ENCODE measurements around the gene C19orf53.
"Not testable (repeated sequence)": the region's sequence is repeated elsewhere in the genome, so short reads cannot be mapped to it uniquely, and the experiment has no call there.

C19orf53 gene

DNA sequence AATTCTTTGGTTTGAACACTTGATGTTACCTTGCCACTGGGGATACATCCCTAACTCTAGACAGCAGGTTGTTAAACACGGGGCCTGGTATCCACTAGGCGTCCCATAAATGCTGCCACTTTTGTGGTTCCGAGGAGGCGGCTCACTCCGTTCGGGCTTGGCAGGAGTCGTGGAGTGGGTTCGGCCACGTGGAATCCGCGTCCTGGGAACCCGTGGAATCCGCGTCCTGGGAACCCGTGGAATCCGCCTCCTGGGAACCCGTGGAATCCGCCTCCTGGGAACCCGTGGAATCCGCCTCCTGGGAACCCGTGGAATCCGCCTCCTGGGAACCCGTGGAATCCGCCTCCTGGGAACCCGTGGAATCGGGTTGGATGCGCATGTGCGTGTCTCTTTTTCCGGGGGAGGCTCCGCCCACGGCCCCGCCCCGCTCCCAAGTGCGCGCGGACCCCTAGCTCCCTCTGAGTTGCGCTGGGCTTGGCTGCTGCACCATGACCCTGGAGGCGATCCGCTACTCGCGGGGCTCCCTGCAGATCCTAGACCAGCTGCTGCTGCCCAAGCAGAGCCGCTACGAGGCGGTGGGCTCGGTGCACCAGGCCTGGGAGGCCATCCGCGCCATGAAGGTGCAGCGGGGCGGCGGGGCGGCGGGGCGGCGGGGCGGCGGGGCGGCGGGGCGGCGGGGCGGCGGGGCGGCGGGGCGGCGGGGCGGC is 10.0 kb upstream of the C19orf53 start, which contains the start of gene MRI1:
Gene MRI1, plus strand, starts transcription at position 422 of the 707 bp plus-strand sequence. Its CDS starts 67 bp downstream, at position 489.
- no peak for DNase-seq

DNA sequence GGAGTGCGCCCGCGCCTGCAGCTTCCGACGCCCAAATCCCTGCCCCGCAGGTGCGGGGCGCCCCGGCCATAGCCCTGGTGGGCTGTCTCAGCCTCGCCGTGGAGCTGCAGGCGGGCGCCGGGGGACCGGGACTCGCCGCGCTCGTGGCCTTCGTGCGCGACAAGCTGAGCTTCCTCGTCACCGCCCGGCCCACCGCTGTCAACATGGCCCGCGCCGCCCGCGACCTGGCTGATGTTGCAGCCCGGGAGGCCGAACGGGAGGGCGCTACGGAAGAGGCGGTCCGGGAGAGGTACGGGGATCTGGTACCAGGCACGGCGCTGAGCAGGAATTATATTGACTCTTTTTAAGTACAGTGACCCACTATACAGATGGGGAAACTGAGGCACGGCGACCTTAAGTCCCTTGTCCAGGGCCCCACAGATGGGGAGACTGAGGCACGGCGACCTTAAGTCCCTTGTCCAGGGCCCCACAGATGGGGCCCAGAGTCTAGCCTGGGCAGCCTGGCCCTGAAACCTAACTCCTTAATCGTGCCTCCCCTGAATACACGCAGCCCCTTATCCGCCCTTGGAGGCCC is 9.3 kb upstream of the C19orf53 start:
- no peak for DNase-seq

- DNase-seq, result no peak
Measured at GRCh38 chr19:13765395-13766094, 8.7 kb upstream of the C19orf53 start.

- no peak for DNase-seq
Measured at GRCh38 chr19:13766095-13766481, 8.2 kb upstream of the C19orf53 start.

DNA sequence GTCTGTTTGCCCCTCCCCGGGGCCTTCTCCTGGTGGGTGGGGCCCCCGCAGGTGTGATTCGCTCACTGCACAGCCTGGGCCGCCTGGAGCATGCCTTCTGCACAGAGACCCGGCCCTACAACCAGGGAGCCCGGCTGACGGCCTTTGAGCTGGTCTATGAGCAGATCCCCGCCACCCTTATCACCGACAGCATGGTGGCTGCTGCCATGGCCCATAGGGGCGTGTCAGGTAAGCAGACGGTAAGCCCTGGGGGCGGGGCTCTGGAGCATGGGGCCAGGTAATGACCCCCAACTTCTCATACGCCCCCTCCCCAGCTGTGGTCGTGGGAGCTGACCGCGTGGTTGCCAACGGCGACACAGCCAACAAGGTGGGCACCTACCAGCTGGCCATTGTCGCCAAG is 5.7 kb upstream of the C19orf53 start:
- DNase-seq, result no peak

GRCh38 chr19:13770013-13770635 is 4.1 kb upstream of the C19orf53 start:
- DNase-seq, result no peak

- DNase-seq, result no peak
Measured at GRCh38 chr19:13778398-13778797, 4.1 kb downstream of the C19orf53 start.

DNA sequence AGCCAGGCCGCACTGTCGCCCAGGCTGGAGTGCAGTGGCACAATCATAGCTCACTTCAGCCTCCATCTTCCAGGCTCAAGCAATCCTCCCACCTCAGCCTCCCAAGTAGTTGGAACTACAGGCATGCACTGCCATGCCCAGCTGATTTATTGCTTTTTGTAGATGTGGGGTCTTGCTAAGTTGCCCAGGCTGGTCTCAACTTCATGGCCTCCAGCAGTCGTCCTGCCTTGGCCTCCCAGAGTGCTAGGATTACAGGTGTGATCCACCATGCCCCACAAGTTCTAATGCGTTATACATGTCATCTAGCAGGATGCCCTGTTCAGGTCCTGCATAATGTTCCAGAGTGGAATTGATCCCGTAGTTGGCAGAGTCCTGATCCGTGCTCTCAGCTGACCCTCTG is 4.6 kb downstream of the C19orf53 start:
- DNase-seq, result no peak

GRCh38 chr19:13779794-13780193 is 5.5 kb downstream of the C19orf53 start:
- DNase-seq, result not testable (repeated sequence)

- DNase-seq, result peak; percentile 79
Measured at GRCh38 chr19:13781547-13781946, 7.3 kb downstream of the C19orf53 start.

- DNase-seq, result no peak
Measured at GRCh38 chr19:13782537-13782936, 8.3 kb downstream of the C19orf53 start.

DNA sequence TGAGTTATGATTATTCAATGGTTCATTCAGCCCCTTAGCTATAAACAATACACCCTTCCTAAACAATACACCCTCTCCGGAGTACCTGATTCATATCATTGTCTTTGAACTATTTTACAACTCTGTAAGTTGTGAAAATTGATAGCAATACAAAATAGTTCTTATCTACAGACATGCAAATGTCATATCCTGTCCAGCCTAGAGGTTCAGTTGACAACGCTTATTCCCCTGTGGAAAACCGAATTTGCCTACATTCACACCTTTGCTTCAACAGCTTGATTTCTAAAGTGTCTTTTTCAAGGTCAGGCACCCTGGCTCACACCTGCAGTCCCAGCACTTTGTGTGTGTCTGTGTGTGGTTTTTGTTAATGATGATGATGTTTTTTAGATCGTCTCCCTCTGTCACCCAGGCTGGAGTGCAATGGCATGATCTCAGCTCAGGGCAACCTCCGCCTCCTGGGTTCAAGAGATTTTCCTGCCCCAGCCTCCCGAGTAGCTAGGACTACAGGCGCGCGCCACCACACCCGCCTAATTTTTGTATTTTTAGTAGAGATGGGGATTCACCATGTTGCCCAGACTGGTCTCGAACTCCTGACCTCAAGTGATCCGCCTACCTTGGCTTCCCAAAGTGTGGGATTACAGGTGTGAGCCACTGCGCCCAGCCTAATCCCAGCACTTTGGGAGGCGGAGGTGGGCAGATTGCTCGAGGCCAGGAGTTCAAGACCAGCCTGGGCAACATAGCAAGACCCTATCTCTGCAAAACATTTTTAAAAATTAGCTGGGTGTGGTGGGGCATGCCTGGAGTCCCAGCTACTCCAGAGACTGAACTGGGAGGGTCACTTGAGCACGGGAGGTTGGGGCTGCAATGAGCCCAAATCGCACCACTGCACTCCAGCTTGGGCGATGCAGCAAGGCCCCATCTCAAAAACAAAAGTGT is 9.6 kb downstream of the C19orf53 start:
- DNase-seq, result no peak

- DNase-seq, result peak; percentile 71
Measured at GRCh38 chr19:13784731-13785452, 10.6 kb downstream of the C19orf53 start.

DNA sequence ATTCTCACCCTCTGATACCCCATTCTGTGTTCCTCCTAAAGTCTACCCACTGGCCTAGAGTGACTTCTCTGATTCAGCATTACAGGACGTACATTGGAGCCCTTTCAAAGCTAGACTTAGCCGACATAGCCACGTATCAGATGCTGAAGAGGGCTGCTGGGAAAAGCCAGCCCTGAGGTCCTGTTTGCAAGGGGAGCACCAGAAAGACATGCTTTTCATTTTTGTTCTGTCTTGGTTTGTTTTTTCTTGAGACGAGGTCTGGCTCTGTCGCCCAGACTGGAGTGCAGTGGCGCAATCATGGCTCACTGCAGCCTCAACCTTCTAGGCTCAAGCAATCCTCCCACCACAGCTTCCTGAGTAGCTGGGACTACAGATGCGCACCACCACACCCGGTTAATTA is 14.7 kb downstream of the C19orf53 start:
- no peak for DNase-seq

- no peak for DNase-seq
Measured at GRCh38 chr19:13790354-13790753, 16.1 kb downstream of the C19orf53 start.

- DNase-seq, result not testable (repeated sequence)
Measured at GRCh38 chr19:13793317-13793716, 19.1 kb downstream of the C19orf53 start.

DNA sequence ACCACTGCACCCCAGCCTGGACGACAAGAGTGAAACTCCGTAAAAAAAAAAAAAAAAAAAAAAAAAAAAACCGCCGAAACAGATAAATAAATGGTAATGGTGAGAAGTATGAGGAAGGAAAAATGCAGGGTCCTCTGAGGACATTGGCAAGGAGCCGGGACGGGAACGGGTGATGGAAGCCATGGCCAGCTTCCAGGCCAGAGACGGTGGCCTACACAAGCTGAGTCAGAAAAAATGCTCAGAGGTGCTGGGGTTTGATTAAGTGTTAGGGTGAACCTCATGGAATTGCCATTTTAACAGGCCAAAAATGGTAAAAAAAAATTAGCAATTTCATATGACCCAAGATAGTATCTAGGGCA is 20.1 kb downstream of the C19orf53 start:
- peak; percentile 26 for DNase-seq

DNA sequence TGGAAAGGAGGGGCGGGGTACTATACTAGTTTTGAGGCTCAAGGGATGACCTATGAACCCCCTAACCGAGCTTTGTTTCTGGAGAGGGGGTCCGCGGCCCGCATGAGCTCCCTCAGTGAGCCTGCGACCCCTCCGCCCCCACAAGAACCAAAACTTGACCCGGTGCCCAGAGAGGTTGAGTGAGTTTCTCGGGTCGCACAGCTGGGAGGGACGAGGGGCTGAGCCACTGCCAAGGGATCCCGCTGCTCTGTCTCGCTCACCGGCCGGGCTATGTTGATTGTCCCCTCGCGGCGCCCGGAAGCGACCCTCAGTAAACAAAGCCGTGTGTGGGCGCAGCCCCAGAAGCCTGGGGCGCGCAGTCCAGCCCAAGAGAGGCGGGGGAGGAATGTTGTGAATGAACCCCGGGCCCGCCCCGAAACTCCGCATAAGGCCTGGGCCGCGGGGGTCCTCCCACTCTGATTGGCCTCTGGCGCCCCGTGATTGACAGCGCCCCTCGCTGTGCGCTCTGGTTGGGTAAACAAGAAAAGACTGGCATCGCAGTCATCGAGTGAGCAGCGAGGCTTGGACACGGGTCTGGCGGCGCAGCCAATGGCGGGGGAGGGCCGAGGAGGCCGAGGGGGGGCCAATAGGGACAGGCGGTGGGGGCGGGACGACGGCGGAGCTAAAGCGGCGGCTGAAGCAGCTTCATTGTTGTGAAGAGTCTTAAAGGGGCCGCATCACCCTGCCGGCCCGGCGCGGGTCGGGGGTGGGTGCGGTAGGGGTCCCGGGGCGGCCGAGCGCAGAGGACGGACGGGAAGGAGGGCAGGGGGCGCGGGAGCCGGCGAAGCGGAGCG is 20.7 kb downstream of the C19orf53 start, which contains the start of gene ZSWIM4:
Gene ZSWIM4, plus strand, starts transcription at position 687 of the 833 bp plus-strand sequence. CDS start 206 bp downstream, outside the sequence.
- peak; percentile 99 for DNase-seq

- DNase-seq, result no peak
Measured at GRCh38 chr19:13795595-13796300, 21.5 kb downstream of the C19orf53 start.

All from NCI-H2029 (cell line).